ENCODE results near the gene IER3. TPM values are rescaled to one million over a fixed set of nuclear protein-coding genes. Genes with fewer than 3 reads are reported as not detected.

The IER3 gene
- total and polyA plus RNA-seq, 7 donors, result 20.1 to 193 (median 65.3) TPM

DNA sequence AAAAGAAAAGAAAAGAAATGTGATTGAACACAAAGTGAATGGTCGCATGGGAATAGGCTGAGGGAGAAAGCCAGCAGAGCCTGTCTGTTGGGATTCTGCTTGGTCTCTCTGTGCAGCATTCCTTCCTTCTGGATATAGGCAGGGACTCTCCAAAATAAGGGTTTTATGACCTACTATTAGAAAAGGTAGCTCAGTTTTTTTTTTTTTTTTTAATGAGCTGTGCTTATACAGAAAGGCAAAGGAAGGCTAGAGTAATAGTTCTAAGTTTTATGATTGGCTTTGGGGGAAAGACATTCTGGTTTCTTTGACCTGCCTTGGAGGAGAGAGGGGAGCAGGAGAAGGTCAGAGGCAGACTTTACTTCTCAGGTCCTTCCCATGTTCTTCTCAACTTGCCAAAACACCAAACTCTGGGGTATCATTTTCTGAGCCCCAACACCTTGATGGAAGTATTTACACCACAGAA, 18.8 kb upstream of the IER3 start:
- TF ChIP-seq, protein P1, sequence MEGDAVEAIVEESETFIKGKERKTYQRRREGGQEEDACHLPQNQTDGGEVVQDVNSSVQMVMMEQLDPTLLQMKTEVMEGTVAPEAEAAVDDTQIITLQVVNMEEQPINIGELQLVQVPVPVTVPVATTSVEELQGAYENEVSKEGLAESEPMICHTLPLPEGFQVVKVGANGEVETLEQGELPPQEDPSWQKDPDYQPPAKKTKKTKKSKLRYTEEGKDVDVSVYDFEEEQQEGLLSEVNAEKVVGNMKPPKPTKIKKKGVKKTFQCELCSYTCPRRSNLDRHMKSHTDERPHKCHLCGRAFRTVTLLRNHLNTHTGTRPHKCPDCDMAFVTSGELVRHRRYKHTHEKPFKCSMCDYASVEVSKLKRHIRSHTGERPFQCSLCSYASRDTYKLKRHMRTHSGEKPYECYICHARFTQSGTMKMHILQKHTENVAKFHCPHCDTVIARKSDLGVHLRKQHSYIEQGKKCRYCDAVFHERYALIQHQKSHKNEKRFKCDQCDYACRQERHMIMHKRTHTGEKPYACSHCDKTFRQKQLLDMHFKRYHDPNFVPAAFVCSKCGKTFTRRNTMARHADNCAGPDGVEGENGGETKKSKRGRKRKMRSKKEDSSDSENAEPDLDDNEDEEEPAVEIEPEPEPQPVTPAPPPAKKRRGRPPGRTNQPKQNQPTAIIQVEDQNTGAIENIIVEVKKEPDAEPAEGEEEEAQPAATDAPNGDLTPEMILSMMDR (IDR thresholded peaks at IDR 0.05), result no peak
- TF ChIP-seq EP300 (IDR thresholded peaks at IDR 0.05) (no peak), POLR2A (IDR thresholded peaks at IDR 0.05) (no peak), POLR2AphosphoS5 (IDR thresholded peaks at IDR 0.05) (no peak)
- Histone ChIP-seq H3K4me3 (no peak overlapping the region), H3K9me3 (no peaks in the 10 kb centered on the region), H3K27ac (peak overlapping the region in 3 of 4 donors; percentile 43 to 77 (median 72)), H3K36me3 (no peaks in the 10 kb centered on the region), H3K4me1 (peaks cover 0 to 74% (median 41%) of the 10 kb centered on the region in 4 donors), H3K27me3 (no peaks in the 10 kb centered on the region)
- no peak for DNase-seq
- 51 to 70% methylated on average over 1 of the region's 1 CpG for WGBS, 2 donors
- intact Hi-C loops (cut with DNase I), result no loop called here

- no peak overlapping the region for H3K4me3 ChIP-seq
- no peaks in the 10 kb centered on the region for H3K27me3 ChIP-seq
- H3K4me1 ChIP-seq, result peaks cover 0 to 78% (median 41%) of the 10 kb centered on the region in 4 donors
- intact Hi-C loops (cut with DNase I), result no loop called here
- peak overlapping the region in 2 of 4 donors; percentile 69 to 90 for H3K27ac ChIP-seq
- 90% methylated on average over 4 of the region's 4 CpGs for WGBS, 2 donors
- H3K9me3 ChIP-seq, result no peaks in the 10 kb centered on the region
- no peaks in the 10 kb centered on the region for H3K36me3 ChIP-seq
- TF ChIP-seq POLR2AphosphoS5 (IDR thresholded peaks at IDR 0.05) (no peak), EP300 (IDR thresholded peaks at IDR 0.05) (no peak), POLR2A (IDR thresholded peaks at IDR 0.05) (no peak)
- TF ChIP-seq, protein P1 (IDR thresholded peaks at IDR 0.05), result no peak
- no peak for DNase-seq
Measured at GRCh38 chr6:30761791-30762429, 17.6 kb upstream of the IER3 start.

- Histone ChIP-seq H3K36me3 (no peaks in the 10 kb centered on the region), H3K9me3 (no peaks in the 10 kb centered on the region), H3K27me3 (no peaks in the 10 kb centered on the region), H3K4me1 (peaks cover 0 to 71% (median 40%) of the 10 kb centered on the region in 4 donors), H3K4me3 (no peak overlapping the region), H3K27ac (peak overlapping the region in 3 of 4 donors; percentile 49 to 90 (median 69))
- intact Hi-C loops (cut with DNase I), result no loop called here
- no peak for DNase-seq
- TF ChIP-seq POLR2A (IDR thresholded peaks at IDR 0.05), result no peak
- TF ChIP-seq POLR2AphosphoS5 (IDR thresholded peaks at IDR 0.05), result no peak
- TF ChIP-seq EP300 (IDR thresholded peaks at IDR 0.05), result no peak
- TF ChIP-seq, protein P1 (IDR thresholded peaks at IDR 0.05), result no peak
- WGBS, 2 donors, result 86 to 91% methylated on average over 8 of the region's 8 CpGs
Measured at GRCh38 chr6:30760549-30760948, 16.2 kb upstream of the IER3 start.

DNA sequence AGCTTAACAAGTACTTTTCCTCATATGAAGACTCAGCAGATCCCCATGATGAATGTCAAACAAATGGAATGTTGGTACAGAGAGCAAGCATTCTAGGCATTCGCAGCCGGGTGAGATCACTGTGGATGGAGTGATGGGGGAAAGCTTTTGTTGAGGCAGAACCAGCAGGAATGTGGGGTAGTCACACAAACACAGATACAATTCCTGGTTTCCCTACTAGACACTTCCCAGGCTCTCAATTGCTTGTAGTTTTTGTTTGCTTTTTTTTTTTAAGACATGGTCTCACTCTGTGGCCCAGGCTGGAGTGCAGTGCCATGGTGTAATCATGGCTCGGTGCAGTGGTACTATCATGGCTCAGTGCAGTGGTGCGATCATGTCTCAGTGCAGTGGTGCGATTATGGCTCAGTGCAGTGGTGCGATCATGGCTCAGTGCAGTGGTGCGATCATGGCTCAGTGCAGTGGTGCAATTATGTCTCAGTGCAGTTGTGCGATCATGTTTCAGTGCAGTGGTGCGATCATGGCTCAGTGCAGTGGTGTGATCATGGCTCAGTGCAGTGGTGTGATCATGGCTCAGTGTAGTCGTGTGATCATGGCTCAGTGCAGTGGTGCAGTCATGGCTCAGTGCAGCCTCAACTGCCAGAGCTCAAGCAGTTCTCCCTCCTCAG, 15.4 kb upstream of the IER3 start:
- Histone ChIP-seq H3K4me1 (peaks cover 0 to 76% (median 42%) of the 10 kb centered on the region in 4 donors), H3K27ac (peak overlapping the region; percentile 39 to 90 (median 59)), H3K9me3 (no peaks in the 10 kb centered on the region), H3K36me3 (no peaks in the 10 kb centered on the region), H3K27me3 (no peaks in the 10 kb centered on the region), H3K4me3 (no peak overlapping the region)
- WGBS, 2 donors, result 91 to 95% methylated on average over 10 of the region's 10 CpGs
- intact Hi-C loops (cut with DNase I), result no loop called here
- DNase-seq, result no peak
- peak in 1 of 4 donors; percentile 6 for TF ChIP-seq POLR2AphosphoS5 (IDR thresholded peaks at IDR 0.05)
- TF ChIP-seq, protein P1 (IDR thresholded peaks at IDR 0.05), result no peak

All from sigmoid colon (tissue), 7 donors.